ENCODE data around the gene GFOD2.
A peak's percentile ranks its signal among the peaks of the same experiment; 100 is the strongest.

Gene GFOD2

DNA sequence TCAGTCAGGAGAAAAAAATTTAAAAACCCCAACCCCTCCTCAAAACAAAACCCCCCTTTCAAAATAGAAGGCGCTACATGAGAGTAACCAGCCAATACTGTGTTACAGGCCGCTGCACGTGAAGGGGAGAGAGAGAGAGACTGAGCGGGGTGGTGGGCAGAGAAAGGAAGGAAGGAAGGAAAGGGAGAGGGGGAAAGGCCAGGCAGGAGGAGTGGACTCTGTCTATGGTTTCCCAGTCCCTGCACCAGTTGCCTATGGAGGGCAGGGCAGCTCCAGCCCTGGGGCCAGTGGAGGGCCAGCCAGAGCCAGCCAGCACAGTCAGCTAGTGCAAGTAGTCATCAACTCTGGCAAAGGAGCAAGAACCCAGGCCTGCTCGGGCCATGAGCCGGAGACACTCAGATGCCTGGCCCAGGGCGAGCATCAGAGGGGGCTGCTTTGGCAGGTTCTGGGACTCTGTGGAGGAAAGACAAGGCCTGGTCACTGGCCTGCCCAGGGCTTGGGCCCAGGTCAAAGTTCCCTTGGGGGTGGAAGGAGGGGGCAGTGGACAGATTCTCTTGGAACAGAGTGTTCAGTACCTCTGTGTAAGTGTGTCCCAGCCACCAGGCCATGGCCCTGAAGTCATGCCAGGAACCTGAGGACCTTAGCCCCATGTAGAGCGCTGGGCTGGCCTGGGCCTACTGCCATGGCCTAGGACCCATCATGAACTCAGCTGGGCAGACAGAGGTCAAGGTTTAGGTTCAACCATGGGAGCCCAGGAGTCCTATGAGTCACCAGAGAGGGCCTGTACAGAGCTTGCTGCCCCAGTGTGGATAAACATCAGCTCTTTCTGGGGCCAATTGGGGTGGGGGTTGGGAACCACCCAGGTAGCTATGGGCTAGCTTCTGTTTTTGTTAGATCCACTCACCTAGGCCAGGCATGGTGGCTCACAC lies 7.3 kb upstream of the GFOD2 start:
- TF ChIP-seq, protein P1, sequence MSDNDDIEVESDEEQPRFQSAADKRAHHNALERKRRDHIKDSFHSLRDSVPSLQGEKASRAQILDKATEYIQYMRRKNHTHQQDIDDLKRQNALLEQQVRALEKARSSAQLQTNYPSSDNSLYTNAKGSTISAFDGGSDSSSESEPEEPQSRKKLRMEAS (IDR thresholded peaks at IDR 0.05; ENCODE audit: low read depth, low read length): no peak
- TF ChIP-seq, protein P2, sequence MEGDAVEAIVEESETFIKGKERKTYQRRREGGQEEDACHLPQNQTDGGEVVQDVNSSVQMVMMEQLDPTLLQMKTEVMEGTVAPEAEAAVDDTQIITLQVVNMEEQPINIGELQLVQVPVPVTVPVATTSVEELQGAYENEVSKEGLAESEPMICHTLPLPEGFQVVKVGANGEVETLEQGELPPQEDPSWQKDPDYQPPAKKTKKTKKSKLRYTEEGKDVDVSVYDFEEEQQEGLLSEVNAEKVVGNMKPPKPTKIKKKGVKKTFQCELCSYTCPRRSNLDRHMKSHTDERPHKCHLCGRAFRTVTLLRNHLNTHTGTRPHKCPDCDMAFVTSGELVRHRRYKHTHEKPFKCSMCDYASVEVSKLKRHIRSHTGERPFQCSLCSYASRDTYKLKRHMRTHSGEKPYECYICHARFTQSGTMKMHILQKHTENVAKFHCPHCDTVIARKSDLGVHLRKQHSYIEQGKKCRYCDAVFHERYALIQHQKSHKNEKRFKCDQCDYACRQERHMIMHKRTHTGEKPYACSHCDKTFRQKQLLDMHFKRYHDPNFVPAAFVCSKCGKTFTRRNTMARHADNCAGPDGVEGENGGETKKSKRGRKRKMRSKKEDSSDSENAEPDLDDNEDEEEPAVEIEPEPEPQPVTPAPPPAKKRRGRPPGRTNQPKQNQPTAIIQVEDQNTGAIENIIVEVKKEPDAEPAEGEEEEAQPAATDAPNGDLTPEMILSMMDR (IDR thresholded peaks at IDR 0.05; ENCODE audit: low read depth, low read length): no peak
- TF ChIP-seq POLR2A (IDR thresholded peaks at IDR 0.05; ENCODE audit: extremely low read depth, insufficient read length) (no peak), MYC (IDR thresholded peaks at IDR 0.05; ENCODE audit: low read depth, low read length) (no peak)
- no peak for DNase-seq (ENCODE audit: low read depth)
- H3K4me3 ChIP-seq (ENCODE audit: low read depth, low read length): no peak overlapping the region

DNA sequence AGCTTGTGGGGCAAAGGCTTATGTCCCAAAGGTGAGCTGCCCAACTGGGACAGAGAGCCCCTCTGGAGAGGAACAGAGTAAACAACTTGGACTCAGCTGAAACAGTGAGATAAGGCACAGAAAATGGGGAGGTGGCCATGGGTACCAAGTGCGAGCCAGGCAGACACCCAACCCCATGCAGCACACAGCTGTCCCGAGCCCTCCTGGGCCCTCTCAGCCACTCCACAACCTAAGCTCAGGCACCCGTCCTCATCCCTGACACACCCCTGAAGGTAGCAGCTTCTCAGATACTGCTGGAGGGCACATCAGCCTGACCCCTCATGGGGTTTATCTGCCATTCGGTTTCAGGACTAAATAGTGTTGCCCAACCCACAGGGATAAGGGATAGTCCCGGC lies 4.8 kb upstream of the GFOD2 start:
- DNase-seq (ENCODE audit: low read depth): no peak
- TF ChIP-seq POLR2A (IDR thresholded peaks at IDR 0.05; ENCODE audit: extremely low read depth, insufficient read length): no peak
- TF ChIP-seq, protein P2 (IDR thresholded peaks at IDR 0.05; ENCODE audit: low read depth, low read length): no peak
- TF ChIP-seq MYC (IDR thresholded peaks at IDR 0.05; ENCODE audit: low read depth, low read length): no peak
- TF ChIP-seq, protein P1 (IDR thresholded peaks at IDR 0.05; ENCODE audit: low read depth, low read length): no peak

DNA sequence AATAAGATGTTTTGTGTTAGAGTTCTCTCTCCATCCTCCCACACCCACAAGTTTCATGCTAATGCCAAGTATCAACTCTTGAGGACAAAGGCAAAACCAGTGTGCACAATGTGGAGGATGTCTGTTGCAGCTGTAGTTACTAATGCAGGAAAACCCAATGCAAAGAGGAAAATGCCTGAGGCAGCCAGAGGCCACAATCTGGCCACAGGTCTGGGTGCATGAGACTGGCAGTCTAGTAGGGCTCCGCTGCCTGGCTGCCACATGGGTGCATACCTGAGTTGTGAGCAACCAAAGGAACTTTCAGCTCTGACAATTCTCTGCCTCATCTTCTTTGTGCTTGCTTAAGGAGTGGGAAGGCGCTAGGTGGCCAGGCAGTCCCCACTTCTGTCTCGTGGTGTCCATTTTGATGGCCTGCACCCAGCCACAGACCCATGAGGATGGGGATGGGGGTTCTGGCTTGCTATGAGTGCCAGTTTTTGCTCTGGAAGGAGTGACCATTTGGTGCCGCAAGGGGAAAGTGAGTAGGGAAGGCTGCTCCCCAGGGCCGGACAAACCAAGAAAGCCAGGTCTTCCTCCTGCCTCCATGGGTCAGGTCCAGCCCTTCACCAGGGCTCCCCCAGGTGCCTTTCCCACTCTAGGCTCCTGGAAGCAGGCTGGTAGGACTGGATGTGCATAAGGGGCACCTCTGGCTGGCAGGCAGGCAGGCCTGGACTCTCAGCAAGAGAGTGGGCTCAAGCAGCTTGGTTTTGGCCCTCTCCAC lies 4.2 kb upstream of the GFOD2 start:
- DNase-seq (ENCODE audit: low read depth): no peak
- no peak overlapping the region for H3K4me3 ChIP-seq (ENCODE audit: low read depth, low read length)
- TF ChIP-seq, protein P1 (IDR thresholded peaks at IDR 0.05; ENCODE audit: low read depth, low read length): no peak
- TF ChIP-seq, protein P2 (IDR thresholded peaks at IDR 0.05; ENCODE audit: low read depth, low read length): no peak
- no peak for TF ChIP-seq POLR2A (IDR thresholded peaks at IDR 0.05; ENCODE audit: extremely low read depth, insufficient read length)

More for the DNA sequence above, 4.8 kb upstream of the GFOD2 start:
- H3K4me3 ChIP-seq (ENCODE audit: low read depth, low read length): no peak overlapping the region

DNA sequence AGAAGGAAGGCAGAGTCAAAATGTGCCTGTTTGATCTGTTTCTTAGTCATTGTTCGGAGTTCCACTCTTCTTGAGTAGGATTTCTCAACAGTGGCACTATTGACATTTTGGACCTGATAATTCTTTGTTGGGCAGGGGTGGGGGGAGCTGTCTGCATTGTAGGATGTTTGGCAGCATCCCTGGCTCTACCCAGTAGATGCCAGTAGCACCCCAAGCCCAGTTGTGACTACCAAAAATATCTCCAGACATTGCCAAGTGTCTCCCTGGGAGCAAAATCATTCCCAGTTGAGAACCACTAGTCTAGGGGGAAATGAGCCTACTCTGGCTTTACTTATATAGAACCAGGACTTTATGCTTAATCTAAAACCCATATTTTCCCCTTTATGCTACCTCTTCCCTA lies 1.1 kb upstream of the GFOD2 start:
- TF ChIP-seq, protein P2 (IDR thresholded peaks at IDR 0.05; ENCODE audit: low read depth, low read length): no peak
- no peak for TF ChIP-seq POLR2A (IDR thresholded peaks at IDR 0.05; ENCODE audit: extremely low read depth, insufficient read length)
- TF ChIP-seq, protein P1 (IDR thresholded peaks at IDR 0.05; ENCODE audit: low read depth, low read length): no peak
- TF ChIP-seq MYC (IDR thresholded peaks at IDR 0.05; ENCODE audit: low read depth, low read length): no peak
- H3K4me3 ChIP-seq (ENCODE audit: low read depth, low read length): peak overlapping the region; percentile 96

DNA sequence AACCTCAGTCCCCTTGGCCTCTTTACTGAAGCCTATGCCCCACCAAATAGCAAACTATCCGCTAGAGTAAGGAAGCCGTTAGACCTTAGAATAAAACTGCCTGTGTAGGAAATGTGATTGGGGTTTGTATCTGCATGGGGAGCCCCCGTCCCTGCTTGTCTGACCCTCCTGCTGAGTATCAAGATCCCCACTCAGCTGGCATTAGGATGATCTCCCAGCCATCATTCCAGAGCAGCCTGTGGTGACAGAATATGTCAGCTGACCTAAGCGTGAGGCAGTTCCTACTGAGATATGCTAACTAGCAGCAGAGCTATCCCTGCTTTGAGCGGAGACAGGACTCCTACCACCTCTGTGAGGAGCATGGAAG lies 645 bp upstream of the GFOD2 start:
- no peak for TF ChIP-seq POLR2A (IDR thresholded peaks at IDR 0.05; ENCODE audit: extremely low read depth, insufficient read length)
- TF ChIP-seq, protein P2 (IDR thresholded peaks at IDR 0.05; ENCODE audit: low read depth, low read length): no peak
- TF ChIP-seq MYC (IDR thresholded peaks at IDR 0.05; ENCODE audit: low read depth, low read length): no peak
- TF ChIP-seq, protein P1 (IDR thresholded peaks at IDR 0.05; ENCODE audit: low read depth, low read length): no peak
- H3K4me3 ChIP-seq (ENCODE audit: low read depth, low read length): peak overlapping the region; percentile 96
- peak; percentile 47 for DNase-seq (ENCODE audit: low read depth)

More for the DNA sequence above, 1.1 kb upstream of the GFOD2 start:
- no peak for DNase-seq (ENCODE audit: low read depth)
